Uterus (tissue), 4 donors: ENCODE data around the gene PDE6H. TPM values are rescaled to one million over a fixed set of nuclear protein-coding genes. Genes with fewer than 3 reads are reported as not detected.
A peak's percentile ranks its signal among the peaks of the same experiment; 100 is the strongest.

Source experiments
- DNase-seq, 2 donors: peaks; one replicate each; pipeline ENCODE4 v3.0.0-alpha.2; 2019 to 2020
- H3K27ac ChIP-seq, 2 donors: fragments of 200-600 bp; sonication (generic); 1 replicate in 1 of 2; 2 replicates in 1 of 2; pipeline ENCODE4 v1.5.1; 2016 to 2018
- H3K27me3 ChIP-seq, 2 donors: fragments of 200-600 bp; sonication (generic); one replicate each; pipeline ENCODE4 v1.5.1; 2018 to 2019; ENCODE audit warnings: control low read depth in 1 of 2
- H3K36me3 ChIP-seq, 2 donors: fragments of 200-600 bp; sonication (generic); one replicate each; pipeline ENCODE4 v1.5.1; 2019; ENCODE audit warnings: control low read depth in 1 of 2
- H3K4me1 ChIP-seq, 2 donors: fragments of 200-600 bp; sonication (generic); one replicate each; pipeline ENCODE4 v1.5.1; 2018 to 2019; ENCODE audit warnings: control low read depth in 1 of 2
- H3K4me3 ChIP-seq, 2 donors: fragments of 200-600 bp; sonication (generic); 1 replicate in 1 of 2; 2 replicates in 1 of 2; pipeline ENCODE4 v1.5.1; 2018 to 2019; ENCODE audit warnings: mild to moderate bottlenecking in 1 of 2
- H3K9me3 ChIP-seq, 2 donors: fragments of 200-600 bp; sonication (generic); one replicate each; pipeline ENCODE4 v1.5.1; 2019; ENCODE audit warnings: control low read depth in 1 of 2
- CTCF ChIP-seq, 4 experiments: fragments of 200-600 bp in 2 of 4; fragments of 450-650 bp in 2 of 4; sonication (generic) in 2 of 4; IDR thresholded peaks; one replicate each; pipeline ENCODE4 v1.5.1; 2016 to 2019; ENCODE audit warnings: antibody characterized with exemption in 4 of 4, mild to moderate bottlenecking in 2 of 4, moderate library complexity in 1 of 4
- POLR2A ChIP-seq, 2 donors: fragments of 450-650 bp; IDR thresholded peaks; one replicate each; pipeline ENCODE4 v1.6.1; 2016; ENCODE audit warnings: antibody characterized with exemption in 2 of 2, mild to moderate bottlenecking in 1 of 2, moderate library complexity in 1 of 2
- intact Hi-C: fragments of 100-400 bp; cut with DNase I; formaldehyde crosslinking; loops from one replicate; pipeline ENCODE4 v1.15.1; 2023; ENCODE audit warnings: low total_unique reads
- total RNA-seq, 4 donors: library from RNA; depleted of rRNA in 3 of 4; stranded (reverse); fragments of >200 nt in 3 of 4; gene quantifications; one replicate each; pipeline versions ENCODE4 v1.1.0 to v1.2.4, GENCODE V29; 2014 to 2023
- donor health status: DM: yes; HTN: yes; CAD: no.

The PDE6H gene
- total RNA-seq, 4 donors from 2014 or later = not detected

GRCh38 chr12:15014708-15015107 is 41.9 kb downstream of the PDE6H start:
- Histone ChIP-seq H3K27me3 (no peaks in the 10 kb centered on the region), H3K36me3 (no peaks in the 10 kb centered on the region), H3K27ac (peak overlapping the region; percentile 1 to 26), H3K4me3 (no peak overlapping the region), H3K4me1 (no peaks in the 10 kb centered on the region), H3K9me3 (no peaks in the 10 kb centered on the region)
- TF ChIP-seq CTCF (IDR thresholded peaks at IDR 0.05) (no peak), POLR2A (IDR thresholded peaks at IDR 0.05) (no peak)
- no peak for DNase-seq
- intact Hi-C loops = no loop called here

- Histone ChIP-seq H3K27me3 (no peaks in the 10 kb centered on the region), H3K4me1 (no peaks in the 10 kb centered on the region), H3K4me3 (no peak overlapping the region), H3K27ac (peak overlapping the region in 1 of 2 donors; percentile 26), H3K9me3 (no peaks in the 10 kb centered on the region), H3K36me3 (no peaks in the 10 kb centered on the region)
- TF ChIP-seq CTCF (IDR thresholded peaks at IDR 0.05) = no peak
- no peak for DNase-seq
- intact Hi-C loops = no loop called here
Observed at GRCh38 chr12:15015121-15015520, 42.3 kb downstream of the PDE6H start.

GRCh38 chr12:15020156-15020555 is 47.3 kb downstream of the PDE6H start:
- Histone ChIP-seq H3K4me1 (no peaks in the 10 kb centered on the region), H3K4me3 (no peak overlapping the region), H3K27ac (no peak overlapping the region), H3K27me3 (no peaks in the 10 kb centered on the region), H3K36me3 (no peaks in the 10 kb centered on the region), H3K9me3 (no peaks in the 10 kb centered on the region)
- intact Hi-C loops = no loop called here
- no peak for DNase-seq
- TF ChIP-seq CTCF (IDR thresholded peaks at IDR 0.05) = no peak

Other genes with a start within 250 kb of the PDE6H start
- gene WBP11, start 169.6 kb upstream of the PDE6H start, total RNA-seq = 10 to 100 TPM in 3 of 4 donors, 1 to 10 TPM in 1; 9.5 to 44.0 (median 15.3) TPM
- 10 to 100 TPM in 1 of 4 donors, 1 to 10 TPM in 1, under 1 TPM in 2; 0.77 to 16.5 (median 0.95) TPM for gene C12orf60, start 169.4 kb upstream of the PDE6H start, total RNA-seq
- 1 to 10 TPM in 1 of 4 donors, not detected in 3; 2.9 TPM for gene SMCO3, start 158.9 kb upstream of the PDE6H start, total RNA-seq
- gene ART4, start 129.5 kb upstream of the PDE6H start, total RNA-seq = 1 to 10 TPM in 2 of 4 donors, under 1 TPM in 2; 0.51 to 3.7 (median 1.0) TPM
- 1,000 to 10,000 TPM in 2 of 4 donors, 100 to 1,000 TPM in 2; 136 to 2,566 (median 1,232) TPM for gene MGP, start 87.2 kb upstream of the PDE6H start, total RNA-seq
- gene ERP27, start 34.5 kb upstream of the PDE6H start, total RNA-seq = 1 to 10 TPM in 2 of 4 donors, under 1 TPM in 1, not detected in 1; 0.61 to 2.6 (median 1.5) TPM
- 100 to 1,000 TPM in 1 of 4 donors, 10 to 100 TPM in 3; 28.4 to 175 (median 59.9) TPM for gene ARHGDIB, start 11.4 kb upstream of the PDE6H start, total RNA-seq
- 100 to 1,000 TPM in 3 of 4 donors, 10 to 100 TPM in 1; 61.6 to 236 (median 150) TPM for gene RERG, start 248.4 kb downstream of the PDE6H start, total RNA-seq